ENCODE measurements around the gene SOX5. TPM values are rescaled to one million over a fixed set of nuclear protein-coding genes. Genes with fewer than 3 reads are reported as not detected.

SOX5 gene
- total RNA-seq, 1 experiment from 2014 or later = 0.52 TPM

DNA sequence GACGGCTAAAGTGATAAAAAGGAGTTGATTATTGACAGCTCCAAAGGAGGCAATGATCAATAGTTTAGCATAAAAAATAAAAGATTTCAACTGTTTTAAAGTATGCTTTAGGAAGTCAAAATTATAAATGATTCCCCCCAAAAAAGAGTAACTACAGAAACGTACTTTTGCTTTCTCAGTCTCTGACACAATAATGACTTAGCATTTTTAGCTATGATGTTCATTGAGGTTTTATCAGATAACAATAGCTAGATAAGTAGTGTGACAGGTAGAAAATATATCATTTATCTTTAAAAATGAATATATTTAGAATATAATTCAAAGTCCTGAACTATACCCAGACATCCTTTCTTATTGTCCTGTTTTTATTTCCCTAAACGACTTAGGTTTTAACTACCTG lies 352.9 kb downstream of the SOX5 start:
- TF ChIP-seq ELF1 (IDR thresholded peaks at IDR 0.05; ENCODE audit: borderline replicate concordance, low read depth) = no peak
- no peak for TF ChIP-seq POLR2A (IDR thresholded peaks at IDR 0.05; ENCODE audit: borderline replicate concordance, extremely low read depth, insufficient read depth, insufficient read length)
- no peak for TF ChIP-seq TCF7L2 (IDR thresholded peaks at IDR 0.05; ENCODE audit: borderline replicate concordance, extremely low read depth, insufficient read depth, insufficient read length)
- no peak for TF ChIP-seq ZFX (IDR thresholded peaks at IDR 0.05)
- no peak for TF ChIP-seq SIN3A (IDR thresholded peaks at IDR 0.05; ENCODE audit: low read depth)
- TF ChIP-seq SRF (IDR thresholded peaks at IDR 0.05; ENCODE audit: low read depth) = no peak
- no peak for TF ChIP-seq EZH2phosphoT487 (IDR thresholded peaks at IDR 0.05; ENCODE audit: borderline replicate concordance)
- no peak overlapping the region for H3K4me2 ChIP-seq (ENCODE audit: low read length)
- ATAC-seq = no peak
- DNase-seq (ENCODE audit: low read depth, low spot score) = no peak
- no peaks in the 10 kb centered on the region for H3K4me1 ChIP-seq (ENCODE audit: control insufficient read depth in 1 of 2, insufficient read depth in 2 of 2, low read length in 2 of 2)
- no peak overlapping the region for H3K9ac ChIP-seq (ENCODE audit: low read length)
- H4K20me1 ChIP-seq (ENCODE audit: insufficient read depth) = no peaks in the 10 kb centered on the region
- no peaks in the 10 kb centered on the region for H3K27me3 ChIP-seq (ENCODE audit: insufficient read depth, low read length)
- ChIA-PET POLR2A (no interaction called here), CTCF (no interaction called here), RAD21 (ENCODE audit: low non-redundant PET in 1 of 2, low total read pairs in 2 of 2, uncharacterized antibody in 2 of 2, unreplicated experiment in 2 of 2) (no interaction called here)
- H3K79me2 ChIP-seq (ENCODE audit: insufficient read depth, low read length) = no peaks in the 10 kb centered on the region
- H3K4me3 ChIP-seq (replicated peaks in 1 of 2; ENCODE audit: low read depth in 1 of 2, low read length in 2 of 2) = no peak overlapping the region
- no peaks in the 10 kb centered on the region for H3K9me2 ChIP-seq (ENCODE audit: insufficient read depth)
- H3K9me3 ChIP-seq (ENCODE audit: control insufficient read depth in 1 of 2, insufficient read depth in 1 of 2, low read depth in 1 of 2, low read length in 2 of 2) = peaks cover 6 to 15% of the 10 kb centered on the region in 2 experiments; a peak in 2 of 4 replicates
- BruUV-seq (replicated peaks) = no TSS peak
- no peaks in the 10 kb centered on the region for H3K36me3 ChIP-seq (ENCODE audit: control insufficient read depth in 1 of 2, insufficient read depth in 2 of 2, low read length in 2 of 2)
- no peak overlapping the region for H2AFZ ChIP-seq (ENCODE audit: low read depth, low read length, poor library complexity, severe bottlenecking)
- H3K27ac ChIP-seq (ENCODE audit: low read depth, low read length) = no peak overlapping the region
- intact Hi-C loops (cut with micrococcal nuclease) = no loop called here

DNA sequence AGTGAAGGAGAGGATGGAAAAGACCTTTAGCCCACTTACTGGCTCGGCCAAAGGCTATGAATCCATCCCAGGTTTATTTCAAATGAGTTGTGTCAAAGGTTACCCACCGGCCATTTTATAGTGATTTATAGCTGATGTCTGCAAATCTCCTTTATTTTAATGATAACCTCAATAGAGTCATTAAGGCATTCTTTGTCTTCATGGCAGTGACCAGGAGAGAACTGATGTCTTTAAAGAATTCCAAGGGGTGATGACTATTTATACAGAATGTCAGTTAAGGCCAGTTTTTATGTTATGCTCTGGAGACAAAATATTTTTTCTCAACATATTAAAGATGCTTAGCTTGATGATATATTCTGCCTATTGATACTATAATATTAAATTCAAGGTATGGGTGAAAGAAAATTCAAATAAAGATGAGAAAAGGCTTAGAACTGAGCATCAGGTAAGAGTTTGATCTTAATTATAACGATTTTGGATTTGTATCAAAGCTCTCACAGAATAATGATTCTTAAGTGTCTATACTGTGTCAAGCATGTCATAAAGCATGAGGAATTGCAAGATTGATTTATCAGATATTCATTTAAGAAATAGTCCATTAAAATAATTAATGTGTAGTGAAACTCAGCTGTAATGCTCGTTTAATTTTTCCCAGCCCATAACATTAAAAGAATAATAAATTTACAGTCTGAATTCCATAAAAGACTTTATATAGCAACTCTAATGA lies 361.5 kb downstream of the SOX5 start:
- TF ChIP-seq POLR2A (IDR thresholded peaks at IDR 0.05; ENCODE audit: borderline replicate concordance, extremely low read depth, insufficient read depth, insufficient read length) (no peak), ELF1 (IDR thresholded peaks at IDR 0.05; ENCODE audit: borderline replicate concordance, low read depth) (no peak)
- TF ChIP-seq, protein P1, sequence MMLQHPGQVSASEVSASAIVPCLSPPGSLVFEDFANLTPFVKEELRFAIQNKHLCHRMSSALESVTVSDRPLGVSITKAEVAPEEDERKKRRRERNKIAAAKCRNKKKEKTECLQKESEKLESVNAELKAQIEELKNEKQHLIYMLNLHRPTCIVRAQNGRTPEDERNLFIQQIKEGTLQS (IDR thresholded peaks at IDR 0.05) = no peak
- Histone ChIP-seq H3K36me3 (ENCODE audit: control insufficient read depth in 1 of 2, insufficient read depth in 2 of 2, low read length in 2 of 2) (no peaks in the 10 kb centered on the region), H2AFZ (ENCODE audit: low read depth, low read length, poor library complexity, severe bottlenecking) (no peak overlapping the region), H3K79me2 (ENCODE audit: insufficient read depth, low read length) (no peaks in the 10 kb centered on the region), H3K27ac (ENCODE audit: low read depth, low read length) (no peak overlapping the region), H3K9me2 (ENCODE audit: insufficient read depth) (no peaks in the 10 kb centered on the region), H4K20me1 (ENCODE audit: insufficient read depth) (no peaks in the 10 kb centered on the region), H3K4me1 (ENCODE audit: control insufficient read depth in 1 of 2, insufficient read depth in 2 of 2, low read length in 2 of 2) (no peaks in the 10 kb centered on the region), H3K9me3 (ENCODE audit: control insufficient read depth in 1 of 2, insufficient read depth in 1 of 2, low read depth in 1 of 2, low read length in 2 of 2) (peaks cover 0 to 24% of the 10 kb centered on the region in 2 experiments; a peak in 2 of 4 replicates), H3K4me3 (replicated peaks in 1 of 2; ENCODE audit: low read depth in 1 of 2, low read length in 2 of 2) (no peak overlapping the region), H3K4me2 (ENCODE audit: low read length) (no peak overlapping the region), H3K9ac (ENCODE audit: low read length) (no peak overlapping the region), H3K27me3 (ENCODE audit: insufficient read depth, low read length) (no peaks in the 10 kb centered on the region)
- ATAC-seq = no peak
- RAD21 ChIA-PET (ENCODE audit: low non-redundant PET in 1 of 2, low total read pairs in 2 of 2, uncharacterized antibody in 2 of 2, unreplicated experiment in 2 of 2) = no interaction called here
- CTCF ChIA-PET = no interaction called here
- POLR2A ChIA-PET = interaction anchor here (0.6 kb wide), 1 partner anchor 383 kb away, joined by 4 read pairs; no protein-coding TSS in a partner anchor
- BruUV-seq (replicated peaks) = no TSS peak
- no peak for DNase-seq (ENCODE audit: low read depth, low spot score)
- intact Hi-C loops (cut with micrococcal nuclease) = no loop called here
